HepG2 (cell line): ENCODE measurements around the gene JMJD8. TPM values are rescaled to one million over a fixed set of nuclear protein-coding genes. Genes with fewer than 3 reads are reported as not detected.

ENCODE experiments used
- ATAC-seq: fragments of 200-7000 bp; cut with Tn5 transposase; 3 replicates; pipeline ENCODE4 v1.9.1; 2020; ENCODE audit warnings: mild to moderate bottlenecking, moderate library complexity
- BruUV-seq: library from RNA; stranded (reverse); fragments of 400-500 nt; replicated peaks from 2 replicates; lab custom pipeline; 2021; lab: Mats Ljungman, UMichigan
- CTCF ChIA-PET: fragments of 300-600 bp; formaldehyde crosslinking; extraction: SDS; loops from one replicate; lab custom pipeline; 2021; ENCODE audit warnings: low total read pairs, inconsistent platforms, low intra/inter-chr PET ratio; lab: Yijun Ruan, JAX
- POLR2A ChIA-PET: fragments of 350-600 bp; sonication (Branson Sonifier 250); formaldehyde crosslinking; loops from one replicate; lab custom pipeline; 2020; ENCODE audit warnings: antibody characterized with exemption, inconsistent platforms; lab: Yijun Ruan, JAX
- DNase-seq: peaks from one replicate; pipeline ENCODE4 v3.0.0-alpha.2; 2015; ENCODE audit warnings: low spot score
- FAIRE-seq: peaks from 3 replicates; lab custom pipeline; 2011; peaks lifted over from hg19 to GRCh38; lab: Jason Lieb, UNC
- H2AFZ ChIP-seq: one replicate; pipeline ENCODE4 v1.6.1; 2011; ENCODE audit warnings: low read length, inconsistent platforms
- H3K27ac ChIP-seq: fragments of 300-600 bp; 3 replicates; pipeline ENCODE4 v1.8.0; 2011; ENCODE audit warnings: mixed run types, mild to moderate bottlenecking, mixed read lengths, low read length, inconsistent platforms; ENCODE audit not compliant: insufficient read depth; ENCODE audit errors: extremely low read length
- H3K27me3 ChIP-seq, 2 experiments: fragments of 200-600 bp in 1 of 2; 2 replicates in 1 of 2; 3 replicates in 1 of 2; pipeline versions ENCODE4 v1.6.0 to v1.8.0; 2011; ENCODE audit warnings: low read length in 2 of 2, mild to moderate bottlenecking in 2 of 2, moderate library complexity in 2 of 2, inconsistent platforms in 1 of 2; ENCODE audit not compliant: insufficient read depth in 2 of 2, control insufficient read depth in 1 of 2
- H3K36me3 ChIP-seq, 2 experiments: fragments of 200-600 bp in 1 of 2; replicated peaks in 1 of 2; 2 replicates in 1 of 2; 3 replicates in 1 of 2; pipeline versions ENCODE4 v1.5.1 to v1.8.0; 2011; ENCODE audit warnings: low read length in 2 of 2, inconsistent platforms in 1 of 2; ENCODE audit not compliant: insufficient read depth in 2 of 2, control insufficient read depth in 1 of 2
- H3K4me1 ChIP-seq: 2 replicates; pipeline ENCODE4 v1.5.1; 2012; ENCODE audit warnings: low read length, inconsistent platforms; ENCODE audit not compliant: insufficient read depth
- H3K4me2 ChIP-seq: 2 replicates; pipeline ENCODE4 v1.6.0; 2011; ENCODE audit warnings: low read depth, low read length, inconsistent platforms
- H3K4me3 ChIP-seq, 3 experiments: fragments of 200-600 bp in 1 of 3; sonication (generic), shearing (Covaris generic) in 1 of 3; replicated peaks in 1 of 3; 2 replicates each; pipeline ENCODE4 v1.5.1; 2011 to 2016; ENCODE audit warnings: low read length in 3 of 3, inconsistent platforms in 2 of 3, low read depth in 2 of 3, mild to moderate bottlenecking in 2 of 3, control low read depth in 1 of 3, mixed read lengths in 1 of 3; ENCODE audit not compliant: insufficient read depth in 1 of 3
- H3K79me2 ChIP-seq: one replicate; pipeline ENCODE4 v1.6.1; 2011; ENCODE audit warnings: low read length, inconsistent platforms; ENCODE audit not compliant: insufficient read depth
- H3K9ac ChIP-seq: 2 replicates; pipeline ENCODE4 v1.6.0; 2011; ENCODE audit warnings: mild to moderate bottlenecking, low read depth, low read length, inconsistent platforms; ENCODE audit not compliant: insufficient read depth
- H3K9me3 ChIP-seq: 2 replicates; pipeline ENCODE4 v1.5.1; 2012; ENCODE audit warnings: mild to moderate bottlenecking, low read length
- H4K20me1 ChIP-seq: 2 replicates; pipeline ENCODE4 v1.6.0; 2011; ENCODE audit warnings: inconsistent platforms, mild to moderate bottlenecking, low read length, moderate library complexity; ENCODE audit not compliant: insufficient read depth
- HOXA3 ChIP-seq: sonication (generic); formaldehyde crosslinking; IDR thresholded peaks from 2 replicates; pipeline ENCODE4 v1.5.0; 2020; ENCODE audit warnings: missing genetic modification reagents
- PRDM10 ChIP-seq: sonication (generic); formaldehyde crosslinking; IDR thresholded peaks from 2 replicates; pipeline ENCODE4 v1.4.0; 2020; ENCODE audit warnings: low read depth, missing genetic modification reagents
- RFX1 ChIP-seq: fragments of 450-650 bp; IDR thresholded peaks from 2 replicates; pipeline ENCODE4 v1.6.1; 2017
- TCF7L2 ChIP-seq: IDR thresholded peaks from 2 replicates; pipeline ENCODE4 v1.6.1; 2011; ENCODE audit warnings: mild to moderate bottlenecking, low read depth, low read length, moderate library complexity
- ZGPAT ChIP-seq: IDR thresholded peaks from 2 replicates; pipeline ENCODE4 v1.6.1; 2016; ENCODE audit warnings: mild to moderate bottlenecking
- ZNF235 ChIP-seq: sonication (generic); formaldehyde crosslinking; IDR thresholded peaks from 2 replicates; pipeline ENCODE4 v1.8.1; 2023; ENCODE audit warnings: mild to moderate bottlenecking, missing genetic modification reagents, borderline replicate concordance
- ZNF609 ChIP-seq: sonication (generic); formaldehyde crosslinking; IDR thresholded peaks from 2 replicates; pipeline ENCODE4 v1.4.0; 2020; ENCODE audit warnings: mild to moderate bottlenecking, missing genetic modification reagents, borderline replicate concordance
- WGBS: methylation state at CpG from one replicate; pipeline ENCODE4 v1.1.6; 2017; ENCODE audit warnings: low lambda C conversion rate; 5-methylcytosine and 5-hydroxymethylcytosine counted together
- in situ Hi-C: cut with HindIII; loops from 2 replicates; pipeline ENCODE4 v1.10.0; 2017; ENCODE audit warnings: low pct_unique_long_range_greater_than_20kb; ENCODE audit not compliant: extremely low pct_ligation_motif_present
- intact Hi-C: fragments of 100-400 bp; cut with micrococcal nuclease; formaldehyde crosslinking; loops from one replicate; pipeline ENCODE4 v1.10.0; 2022; ENCODE audit not compliant: unreplicated experiment
- polyA plus RNA-seq, 8 experiments: library from polyadenylated mRNA; depleted of rRNA in 3 of 8; stranded (reverse) in 7 of 8; unstranded in 1 of 8; fragments of >200 nt; fragmentation: Illumina TruSeq in 4 of 8; extraction: Trizol in 4 of 8; gene quantifications; 2 replicates each; pipeline versions ENCODE4 v1.2.1 to v1.2.3, GENCODE V29; 2011 to 2016; ENCODE audit warnings: low read depth in 4 of 8, missing spikeins in 1 of 8, mixed read lengths in 1 of 8; ENCODE audit not compliant: insufficient read depth in 1 of 8
- total RNA-seq, 5 experiments: library from RNA; depleted of rRNA; stranded (reverse); fragments of >200 nt; fragmentation: Illumina TruSeq; extraction: Trizol; gene quantifications; 2 replicates each; pipeline ENCODE4 v1.2.3, GENCODE V29; 2016; ENCODE audit warnings: low read depth in 1 of 5

JMJD8 gene
- total and polyA plus RNA-seq, 2 of the 13 experiments (the other 11 are each of a cell fraction or from before 2014, with no cell fraction given), result 2.6 to 11.8 TPM

- H3K9me3 ChIP-seq, result no peaks in the 10 kb centered on the region
- WGBS, result 4% methylated on average over 5 of the region's 7 CpGs
- H3K27me3 ChIP-seq, result peaks cover 32 to 79% of the 10 kb centered on the region in 2 experiments
- no peaks in the 10 kb centered on the region for H3K4me1 ChIP-seq
- no peak overlapping the region for H3K4me3 ChIP-seq
- intact Hi-C loops, result no loop called here
- FAIRE-seq, result no peak
- CTCF ChIA-PET, result no interaction called here
- BruUV-seq, result no TSS peak
- H3K4me2 ChIP-seq, result no peak overlapping the region
- H3K9ac ChIP-seq, result no peak overlapping the region
- H3K27ac ChIP-seq, result no peak overlapping the region
- TF ChIP-seq HOXA3 (CRISPR knock-in tag) (no peak), ZGPAT (CRISPR knock-in tag) (no peak), RFX1 (no peak)
- TF ChIP-seq, all 625 proteins: peak for 0
- Histone ChIP-seq H3K36me3 (no peaks in the 10 kb centered on the region), H3K79me2 (no peaks in the 10 kb centered on the region), H4K20me1 (peaks cover 3% of the 10 kb centered on the region; the same call in 1 of the 2 replicates), H2AFZ (no peak overlapping the region)
- ATAC-seq (no peak), DNase-seq (no peak)
- POLR2A ChIA-PET, result no interaction called here
- in situ Hi-C loops, result no loop called here
Observed at GRCh38 chr16:704047-704446, 19.9 kb upstream of the JMJD8 start.

- Histone ChIP-seq H3K9ac (no peak overlapping the region), H4K20me1 (peaks cover 3% of the 10 kb centered on the region; the same call in 1 of the 2 replicates), H3K4me3 (no peak overlapping the region), H3K36me3 (no peaks in the 10 kb centered on the region), H3K4me1 (no peaks in the 10 kb centered on the region), H3K27ac (no peak overlapping the region), H3K27me3 (peaks cover 33 to 76% of the 10 kb centered on the region in 2 experiments), H3K79me2 (no peaks in the 10 kb centered on the region), H3K9me3 (no peaks in the 10 kb centered on the region), H3K4me2 (no peak overlapping the region), H2AFZ (no peak overlapping the region)
- ChIA-PET POLR2A (no interaction called here), CTCF (no interaction called here)
- no peak for DNase-seq
- in situ Hi-C loops, result no loop called here
- peak; percentile 11; the same call in 1 of the 3 replicates for ATAC-seq
- no peak for FAIRE-seq
- no CpG with 5 or more reads among the region's 12 CpGs for WGBS
- BruUV-seq, result no TSS peak
- intact Hi-C loops, result no loop called here
- TF ChIP-seq ZNF609 (CRISPR knock-in tag) (no peak), PRDM10 (CRISPR knock-in tag) (no peak), TCF7L2 (no peak), ZNF235 (CRISPR knock-in tag) (no peak)
Observed at GRCh38 chr16:703406-703805, 19.3 kb upstream of the JMJD8 start.
